ENCODE data around the gene SOD2.

Gene SOD2

GRCh38 chr6:159727717-159728445 lies 34.8 kb upstream of the SOD2 start (continued):
- no peak for TF ChIP-seq ZNF843 (tag by site-specific recombination; IDR thresholded peaks at IDR 0.05)
- TF ChIP-seq SETDB1 (IDR thresholded peaks at IDR 0.05; ENCODE audit: insufficient read length, low read length): no peak
- no peak for TF ChIP-seq ZNF394 (tag by site-specific recombination; IDR thresholded peaks at IDR 0.05; ENCODE audit: borderline replicate concordance)
- TF ChIP-seq ATF2 (tag by site-specific recombination; IDR thresholded peaks at IDR 0.05; ENCODE audit: low read depth): no peak
- TF ChIP-seq ZNF704 (tag by site-specific recombination; IDR thresholded peaks at IDR 0.05): no peak
- TF ChIP-seq ZNF18 (tag by site-specific recombination; IDR thresholded peaks at IDR 0.05): no peak
- no peak for TF ChIP-seq HOXA7 (CRISPR knock-in tag; IDR thresholded peaks at IDR 0.05; ENCODE audit: borderline replicate concordance)
- TF ChIP-seq PRDM6 (tag by site-specific recombination; IDR thresholded peaks at IDR 0.05): no peak
- no peak for TF ChIP-seq ZNF366 (tag by site-specific recombination; conservative IDR thresholded peaks at IDR 0.05)
- TF ChIP-seq ZNF311 (tag by site-specific recombination; IDR thresholded peaks at IDR 0.05; ENCODE audit: borderline replicate concordance): no peak
- no peak for TF ChIP-seq KLF17 (tag by site-specific recombination; IDR thresholded peaks at IDR 0.05)
- TF ChIP-seq ZNF660 (tag by site-specific recombination; IDR thresholded peaks at IDR 0.05): peak; percentile 66; the same call in 1 of the 2 replicates
- no peak for TF ChIP-seq ZNF501 (tag by site-specific recombination; IDR thresholded peaks at IDR 0.05)
- no peak for TF ChIP-seq ZNF664 (tag by site-specific recombination; IDR thresholded peaks at IDR 0.05)
- TF ChIP-seq ZBTB10 (tag by site-specific recombination; IDR thresholded peaks at IDR 0.05): peak; percentile 72
- no peak for TF ChIP-seq ZNF473 (tag by site-specific recombination; IDR thresholded peaks at IDR 0.05)
- TF ChIP-seq ZNF214 (tag by site-specific recombination; IDR thresholded peaks at IDR 0.05; ENCODE audit: borderline replicate concordance): no peak
- TF ChIP-seq ZNF639 (tag by site-specific recombination; IDR thresholded peaks at IDR 0.05): no peak
- TF ChIP-seq YY2 (tag by site-specific recombination; IDR thresholded peaks at IDR 0.05): no peak
- peak; percentile 63; the same call in 1 of the 2 replicates for TF ChIP-seq HOXD13 (CRISPR knock-in tag; IDR thresholded peaks at IDR 0.05; ENCODE audit: borderline replicate concordance)
- no peak for TF ChIP-seq ZBTB11 (tag by site-specific recombination; conservative IDR thresholded peaks at IDR 0.05; ENCODE audit: low read depth)
- no peak for TF ChIP-seq ZNF629 (tag by site-specific recombination; IDR thresholded peaks at IDR 0.05)
- no peak for TF ChIP-seq ZNF433 (tag by site-specific recombination; IDR thresholded peaks at IDR 0.05; ENCODE audit: low read depth)
